ENCODE measurements around the gene ABLIM2.

ABLIM2 gene

DNA sequence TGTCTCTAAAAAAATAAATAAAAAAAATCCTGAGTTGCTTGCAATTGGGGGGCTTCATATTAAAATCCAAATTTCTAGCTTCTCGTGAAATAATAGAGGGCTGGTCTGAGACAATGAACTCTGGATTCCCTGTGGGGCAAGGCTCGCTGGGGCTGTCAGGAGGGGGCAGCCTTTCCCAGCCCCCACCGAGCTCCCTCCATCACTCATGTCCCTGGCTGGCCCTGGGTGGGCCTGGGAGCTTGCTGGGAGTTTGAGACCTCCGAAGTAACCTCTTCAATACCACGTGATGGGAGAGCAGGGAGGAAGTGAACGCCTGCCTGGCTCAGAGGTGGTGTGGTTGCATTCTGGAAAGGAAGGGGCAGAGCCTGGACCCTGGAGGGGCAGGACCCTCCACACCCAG lies 164.9 kb downstream of the ABLIM2 start:
- no peak for DNase-seq

DNA sequence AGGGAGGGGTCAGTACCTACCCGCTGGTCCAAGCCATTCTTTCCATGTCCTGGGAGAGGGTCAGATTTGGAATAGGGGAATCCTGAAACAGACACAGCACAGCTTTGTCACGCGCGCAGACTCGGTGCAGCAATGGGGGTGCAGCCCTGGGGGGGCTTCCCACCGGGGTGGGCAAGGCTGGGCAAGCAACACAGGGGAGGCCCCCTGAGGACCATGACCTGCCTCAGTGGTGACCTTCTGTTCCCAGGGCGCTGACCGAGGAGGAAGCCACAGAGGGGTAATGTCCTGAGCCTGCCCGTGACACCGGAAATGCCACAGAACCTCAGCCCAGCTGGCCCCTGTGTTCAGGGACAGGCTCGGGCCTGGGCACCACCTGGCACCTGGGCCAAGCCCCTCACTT lies 165.8 kb downstream of the ABLIM2 start:
- no peak for DNase-seq

DNA sequence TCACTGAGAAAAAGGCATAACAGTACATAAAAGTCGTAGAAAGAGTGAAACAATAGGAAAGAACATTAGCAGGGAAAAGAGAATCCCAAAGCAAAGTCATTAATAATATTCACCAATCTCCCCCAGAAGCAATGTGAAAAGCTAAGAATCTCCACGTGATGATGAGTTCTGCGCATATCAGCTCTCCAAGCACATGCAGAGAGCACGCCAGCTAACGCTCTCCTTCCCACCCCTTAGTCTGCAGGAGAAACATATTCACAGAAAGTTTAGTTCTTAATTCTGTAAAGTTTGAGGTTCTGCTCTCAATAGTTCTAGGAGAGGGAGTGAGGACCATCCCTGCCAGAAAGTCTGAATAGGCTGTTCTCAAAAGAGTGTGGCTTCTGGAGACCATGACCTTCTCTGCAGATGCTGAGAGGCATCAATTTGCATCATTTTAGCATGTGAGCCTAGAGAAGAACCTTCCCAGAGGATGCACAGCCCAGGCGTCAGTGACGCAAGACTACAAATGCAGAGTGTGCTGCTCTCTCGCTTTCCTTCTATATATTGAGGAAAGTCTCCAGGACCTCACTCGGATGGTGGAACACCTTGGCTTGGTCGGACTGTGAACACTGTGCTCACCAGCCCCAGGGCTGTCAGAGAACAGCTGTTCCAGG lies 167.7 kb downstream of the ABLIM2 start:
- no peak for DNase-seq

DNA sequence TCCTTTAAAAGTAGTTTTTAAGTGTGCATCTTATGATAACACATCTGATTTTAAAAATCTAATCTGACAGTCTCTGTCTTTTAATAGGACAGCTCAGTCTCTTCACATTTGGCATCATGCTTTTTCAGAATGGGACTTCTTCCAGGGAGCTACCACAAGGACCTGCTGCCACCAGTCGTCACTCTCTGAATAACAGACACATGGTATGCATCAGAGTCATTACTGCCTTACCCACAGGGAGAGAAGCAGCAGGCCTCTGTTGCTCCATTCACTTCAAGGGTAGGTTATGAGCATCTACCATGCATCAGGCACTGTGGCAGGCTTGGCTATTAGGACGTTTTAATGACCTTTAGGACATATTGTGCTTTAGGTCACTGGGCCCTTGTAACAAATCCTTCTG lies 169.0 kb downstream of the ABLIM2 start:
- no peak for DNase-seq

DNA sequence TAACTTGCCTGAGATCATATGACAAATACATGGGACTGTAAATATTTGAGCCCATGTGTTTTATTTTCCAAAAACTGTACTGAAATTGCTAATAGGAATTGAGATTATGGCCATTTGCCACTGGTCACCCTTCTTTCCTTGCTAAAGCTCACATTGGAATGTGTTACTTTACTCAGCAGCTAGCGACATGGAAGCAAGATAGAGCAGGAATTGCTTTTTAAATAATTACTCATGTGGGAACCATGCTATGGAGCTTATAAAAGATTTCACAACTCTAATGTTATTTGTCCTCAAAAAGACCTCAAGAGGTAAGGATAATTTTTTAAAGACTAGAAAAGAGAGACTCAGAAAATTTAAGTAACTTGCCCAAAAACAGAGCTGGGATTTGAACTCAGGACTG lies 170.2 kb downstream of the ABLIM2 start:
- no peak for DNase-seq

DNA sequence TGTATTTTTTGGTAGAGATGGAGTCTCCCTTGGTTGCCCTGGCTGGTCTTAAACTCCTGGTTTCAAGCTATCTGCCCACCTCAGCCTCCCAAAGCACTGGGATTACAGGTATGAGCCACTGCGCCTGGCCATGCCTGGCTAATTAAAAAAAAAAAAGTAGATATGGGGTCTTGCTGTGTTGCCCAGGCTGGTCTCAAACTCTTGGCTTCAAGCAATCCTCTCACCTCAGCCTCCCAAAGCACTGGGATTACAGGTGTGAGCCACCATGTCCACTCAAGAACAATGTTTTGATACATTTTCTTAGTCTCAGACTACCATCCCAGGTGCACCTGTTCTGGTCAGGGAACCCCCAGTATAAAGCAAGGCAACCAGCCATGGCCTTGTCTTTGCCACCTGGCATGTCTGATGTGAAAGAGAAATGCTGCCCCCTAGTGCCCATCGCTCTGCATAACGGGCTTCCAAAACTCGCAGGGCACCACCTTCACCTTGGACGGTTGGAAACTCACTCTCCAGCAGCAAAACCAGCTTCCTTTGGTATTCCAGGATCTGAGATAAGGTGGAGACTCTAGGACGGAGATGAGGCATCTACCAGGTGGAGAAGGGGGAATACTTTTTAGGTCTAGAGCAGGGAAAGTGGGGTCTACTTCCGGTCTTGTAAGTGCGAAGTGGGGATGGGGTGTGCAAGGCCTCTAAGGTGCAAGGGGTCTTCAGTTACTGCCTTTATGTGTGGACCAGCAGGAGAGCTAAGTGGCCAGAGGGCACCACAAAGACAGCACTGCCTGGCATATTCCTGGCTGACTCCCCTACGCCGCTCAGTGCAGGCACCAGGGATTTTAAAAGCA lies 171.2 kb downstream of the ABLIM2 start:
- peak; percentile 70 to 85 (median 82) for DNase-seq

DNA sequence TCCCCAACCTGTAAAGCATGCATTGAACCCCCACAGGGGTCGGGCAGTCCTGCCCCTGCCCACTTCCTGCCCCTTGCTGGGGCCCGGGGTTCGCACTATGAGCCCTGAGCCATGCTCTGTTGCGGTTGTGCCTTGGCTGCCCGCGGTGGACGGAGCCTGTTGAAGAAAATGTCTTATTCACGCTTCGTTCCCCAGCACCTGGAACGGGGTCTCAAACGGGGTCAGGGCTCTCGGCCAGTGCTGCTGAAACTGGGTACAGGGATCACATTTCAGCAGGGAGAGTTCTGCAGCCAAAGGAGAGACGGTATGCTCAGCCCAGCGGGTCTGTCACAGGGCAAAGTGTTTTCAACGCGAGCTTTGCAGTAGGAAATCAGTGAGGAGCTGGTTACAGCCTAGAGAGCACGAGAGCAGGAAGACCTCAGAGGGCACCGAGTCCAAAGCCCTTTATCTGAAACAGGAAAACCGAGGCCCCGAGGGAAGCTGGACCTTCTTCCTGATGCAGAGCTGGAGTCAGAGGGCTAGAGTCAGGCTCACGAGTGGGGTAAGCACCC lies 172.6 kb downstream of the ABLIM2 start:
- DNase-seq, result no peak

DNA sequence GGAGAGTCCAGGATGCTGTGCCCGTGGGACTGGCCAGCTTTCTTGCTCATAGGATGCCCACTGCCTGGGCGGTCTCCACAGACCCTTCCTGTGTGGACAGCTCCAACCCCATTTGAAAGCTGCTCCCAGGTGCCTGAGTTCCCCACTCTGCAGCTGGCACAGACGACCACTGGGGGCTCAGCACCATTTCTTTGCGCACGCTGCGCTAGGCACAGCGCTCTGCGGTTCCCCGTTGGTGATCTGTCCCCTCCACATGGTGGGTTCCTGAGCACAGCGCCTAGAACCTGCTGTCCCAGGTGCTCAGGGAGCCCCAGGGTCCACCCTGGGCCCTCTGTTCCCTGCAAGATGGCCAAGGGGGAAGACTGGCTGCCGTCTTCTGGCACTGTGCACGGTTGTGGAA lies 173.5 kb downstream of the ABLIM2 start:
- no peak for DNase-seq

DNA sequence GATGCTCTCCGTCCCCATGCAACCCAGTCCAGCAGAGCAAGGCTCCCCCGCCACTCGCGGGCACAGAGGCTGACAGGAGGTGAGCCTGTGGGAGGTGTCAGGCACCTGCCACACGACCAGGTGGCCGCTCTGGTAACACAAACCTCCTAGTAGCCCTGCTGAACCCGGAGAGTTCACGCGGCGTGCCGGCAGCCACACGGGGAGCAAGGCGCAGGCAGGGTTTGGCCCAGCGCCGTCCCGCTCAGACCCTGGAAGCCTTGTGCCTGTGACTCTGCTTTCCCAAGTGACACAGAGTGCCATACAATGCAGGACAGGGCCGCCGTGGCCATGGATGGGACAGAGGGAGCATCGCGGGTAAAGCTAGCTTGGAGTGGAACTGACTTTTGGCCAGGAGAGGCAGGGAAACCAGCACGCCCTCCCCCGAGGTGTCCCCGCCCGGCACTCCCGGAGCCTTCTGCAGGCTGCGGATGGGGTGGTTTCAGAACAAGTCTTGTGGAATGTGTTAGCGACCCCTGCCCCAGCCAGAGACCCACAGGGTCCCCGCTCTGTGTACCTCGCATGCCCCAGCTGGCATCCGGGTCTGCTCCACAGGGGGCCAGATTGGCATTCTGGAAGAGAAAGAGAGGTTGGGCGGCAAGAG lies 174.2 kb downstream of the ABLIM2 start:
- no peak for DNase-seq

DNA sequence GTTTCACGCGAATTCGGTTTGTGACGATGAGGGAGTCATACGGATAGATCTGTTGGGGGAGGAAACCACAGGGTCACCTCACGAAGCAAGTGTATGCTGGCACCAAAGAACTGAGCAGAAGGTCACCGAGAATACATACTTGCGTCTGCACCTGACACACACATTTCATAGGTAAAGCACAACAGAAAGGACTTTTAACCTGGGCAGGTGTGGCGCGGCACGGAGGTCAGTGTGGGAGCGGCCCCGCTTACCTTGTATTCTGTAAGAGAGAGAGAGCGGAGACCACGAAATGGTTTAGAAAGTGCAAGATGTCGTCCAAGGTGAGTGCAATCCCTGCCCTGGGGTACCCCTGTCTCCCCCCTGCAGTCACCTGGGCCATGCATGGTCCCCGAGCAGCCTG lies 175.3 kb downstream of the ABLIM2 start:
- no peak for DNase-seq

DNA sequence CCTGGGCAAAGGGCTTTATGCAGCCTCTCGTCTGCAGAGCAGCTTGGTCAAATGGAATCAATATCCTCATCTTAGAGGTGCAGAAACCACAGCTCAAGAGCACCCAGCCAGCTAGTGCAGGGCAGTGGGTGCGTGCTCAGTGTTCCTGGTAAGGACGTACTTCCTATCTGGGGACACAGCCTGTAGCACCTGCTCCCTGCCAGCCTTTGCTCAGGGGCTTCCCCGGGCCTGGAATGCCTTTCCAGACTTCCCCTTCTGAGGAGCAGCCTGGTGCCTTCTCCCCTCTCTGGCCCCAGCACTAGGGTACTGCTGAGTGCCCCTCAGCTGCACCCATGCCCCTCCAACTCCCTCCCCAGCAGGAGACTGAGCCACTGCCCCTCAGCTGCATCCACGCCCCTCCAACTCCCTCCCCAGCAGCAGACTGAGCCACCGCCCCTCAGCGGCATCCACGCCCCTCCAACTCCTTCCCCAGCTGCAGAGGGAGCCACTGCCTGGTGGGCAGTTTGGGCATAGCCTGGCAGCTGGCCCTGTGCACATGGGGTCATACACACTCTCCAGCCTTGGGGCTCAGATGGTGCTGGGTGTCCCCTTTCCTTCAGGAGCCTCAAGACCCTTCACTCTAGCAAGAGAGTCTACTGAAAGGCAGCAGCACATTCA lies 176.7 kb downstream of the ABLIM2 start:
- peak in 1 of 3 donors; percentile 15 for DNase-seq

DNA sequence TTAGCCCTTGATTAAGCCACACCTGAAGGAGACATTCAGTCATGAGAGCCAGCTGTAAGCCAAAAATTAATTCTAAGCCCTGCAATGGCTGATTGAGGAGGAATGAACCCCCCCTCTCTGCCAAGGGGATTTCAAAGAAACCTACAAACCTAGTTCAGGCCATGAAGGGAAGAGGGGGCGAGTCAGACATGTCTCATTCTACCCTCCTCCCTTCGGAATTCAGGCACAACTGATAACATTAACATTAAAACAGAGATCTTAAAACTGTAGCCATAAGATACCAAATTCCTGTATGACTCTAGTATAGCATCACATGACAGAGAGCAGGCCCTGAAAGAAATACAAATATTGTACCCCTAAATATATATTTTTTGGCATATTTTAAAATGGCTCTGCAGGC lies 178.6 kb downstream of the ABLIM2 start:
- DNase-seq, result no peak

DNA sequence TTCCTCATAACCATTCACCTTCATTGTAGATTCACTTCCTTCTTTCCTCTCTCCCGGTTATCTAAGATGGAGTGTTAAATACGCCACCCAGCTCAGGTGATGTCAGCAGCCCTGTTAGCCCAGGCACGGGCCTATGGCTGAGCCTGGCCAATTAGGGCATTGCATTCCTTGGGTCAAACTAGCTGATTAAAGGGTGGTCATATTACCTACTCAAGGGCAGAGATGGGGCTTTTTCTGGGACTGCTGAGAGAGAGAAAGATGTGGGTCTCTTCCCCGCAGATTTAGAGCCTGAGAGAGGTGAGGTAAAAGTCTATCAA lies 179.0 kb downstream of the ABLIM2 start:
- no peak for DNase-seq

DNA sequence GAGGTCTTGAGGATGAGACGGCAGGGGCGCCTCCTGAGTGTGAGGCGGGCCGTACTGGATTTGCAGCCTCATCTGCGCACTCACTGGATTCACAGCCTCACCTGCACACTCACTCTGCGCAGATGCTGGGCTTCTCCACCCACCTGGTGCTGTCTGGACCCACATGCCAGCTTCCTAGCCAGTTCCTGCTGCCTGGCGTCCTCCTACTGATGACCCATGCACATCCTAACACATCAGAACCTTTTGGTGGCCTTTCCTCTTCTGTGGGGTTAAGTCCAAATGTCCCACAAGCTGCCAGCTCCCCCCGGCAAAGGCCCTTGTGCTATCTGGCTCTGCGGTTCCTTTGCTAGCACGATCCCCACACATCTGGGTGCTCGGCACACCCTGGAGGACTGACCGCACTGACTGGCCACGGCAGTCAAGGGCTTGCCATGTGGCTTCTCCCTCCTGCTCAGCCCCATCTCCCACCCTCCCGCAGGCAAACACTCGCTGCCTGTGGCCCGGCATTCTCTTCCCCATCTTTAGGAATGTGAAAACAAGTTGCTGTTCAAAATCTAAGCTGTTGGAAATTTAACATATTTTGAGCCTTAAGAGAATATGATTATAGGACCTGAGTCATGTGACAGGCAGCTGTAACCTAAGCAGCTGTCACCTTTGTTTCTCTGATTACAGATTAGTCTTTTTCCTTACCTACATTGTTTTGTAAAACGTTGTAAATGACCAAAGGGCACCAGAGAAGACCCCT lies 179.5 kb downstream of the ABLIM2 start:
- DNase-seq, result no peak

DNA sequence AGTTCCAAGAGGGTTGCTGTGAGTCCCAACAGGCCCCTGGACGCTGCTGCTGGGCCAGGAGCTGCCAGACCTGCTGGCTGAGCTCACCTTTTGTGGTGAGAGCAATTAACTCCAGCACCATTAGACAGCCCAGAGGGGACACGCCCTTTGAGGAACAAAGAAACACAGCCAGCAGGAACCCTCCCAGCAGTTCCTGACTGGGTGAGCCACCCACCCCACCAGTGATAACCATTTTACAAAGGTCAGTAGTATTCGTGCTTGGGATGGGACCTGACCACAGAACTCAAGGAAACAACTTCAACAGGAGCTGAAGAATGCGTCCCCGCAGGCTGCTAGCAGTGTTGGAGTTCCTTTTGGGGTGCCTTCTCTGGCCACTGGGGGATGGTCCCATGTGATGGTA lies 180.1 kb downstream of the ABLIM2 start:
- no peak for DNase-seq

DNA sequence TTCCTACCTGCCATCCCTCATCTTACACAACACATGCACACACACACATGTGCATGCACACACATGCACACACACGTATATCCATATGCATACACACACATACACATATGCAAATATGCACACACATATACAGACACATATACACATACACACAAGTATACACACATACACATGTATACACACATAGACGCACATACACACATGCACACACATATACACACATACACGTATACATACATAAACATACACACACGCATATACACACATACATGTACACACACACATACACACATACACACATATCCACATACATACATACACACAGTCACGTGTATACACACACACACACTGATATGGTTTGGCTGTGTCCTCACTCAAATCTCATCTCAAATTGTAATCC lies 182.0 kb downstream of the ABLIM2 start:
- DNase-seq, result no peak

DNA sequence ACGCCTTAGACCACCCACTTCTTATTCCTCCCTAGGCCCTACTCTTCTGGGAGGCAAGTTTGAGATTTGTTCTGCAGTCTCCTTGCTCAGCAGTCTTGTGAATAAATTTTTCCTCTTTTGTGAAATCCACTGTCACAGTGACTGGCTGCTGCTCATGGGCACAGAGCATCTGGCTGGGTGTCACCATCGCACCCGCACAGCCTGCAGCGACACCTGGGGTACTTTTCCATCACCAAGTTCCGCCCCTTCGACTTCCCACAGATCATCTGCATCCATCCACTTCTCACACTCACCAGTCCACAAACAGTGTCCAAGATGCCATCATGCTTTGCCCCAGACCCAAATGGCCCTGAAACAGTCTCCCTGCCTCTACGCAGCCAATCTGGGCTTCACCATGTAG lies 182.6 kb downstream of the ABLIM2 start:
- DNase-seq, result no peak

DNA sequence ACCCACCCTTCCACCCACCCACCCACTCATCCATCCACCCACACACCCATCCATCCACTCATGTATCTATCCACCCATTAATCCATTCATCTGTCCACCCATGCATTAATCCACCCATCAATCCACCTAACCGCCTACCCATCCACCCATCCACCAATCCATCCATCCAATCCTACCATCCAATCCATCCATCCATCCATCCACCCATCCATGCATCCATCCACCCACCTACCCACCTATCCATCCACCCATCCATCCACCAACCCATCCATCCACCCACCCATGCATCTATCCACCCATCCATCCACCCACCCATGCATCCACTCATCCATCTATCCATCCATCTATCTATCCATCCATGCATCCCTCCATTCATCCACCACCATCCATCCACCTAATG lies 184.2 kb downstream of the ABLIM2 start:
- DNase-seq, result no peak

DNA sequence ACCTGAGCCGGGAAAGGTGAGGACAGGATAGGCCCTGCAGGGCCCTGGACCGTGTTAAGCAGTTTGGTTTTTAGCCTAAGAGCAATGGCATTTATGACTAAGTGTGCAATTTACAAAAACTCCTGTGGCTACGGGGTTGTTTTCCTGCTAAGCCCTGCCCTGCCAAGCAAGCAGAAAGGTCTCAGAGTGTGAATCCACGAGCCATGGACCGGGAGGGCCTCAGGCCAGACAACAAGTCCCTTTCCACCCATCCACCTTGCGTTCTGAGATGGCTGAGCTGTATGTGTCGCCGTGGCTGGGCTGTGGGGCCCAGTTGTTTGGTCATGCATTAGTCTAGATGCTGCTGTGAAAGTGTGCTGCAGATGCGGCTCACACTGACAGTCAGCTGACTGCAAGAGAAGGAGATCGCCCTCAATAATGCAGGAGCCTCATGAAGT lies 185.1 kb downstream of the ABLIM2 start:
- no peak for DNase-seq

DNA sequence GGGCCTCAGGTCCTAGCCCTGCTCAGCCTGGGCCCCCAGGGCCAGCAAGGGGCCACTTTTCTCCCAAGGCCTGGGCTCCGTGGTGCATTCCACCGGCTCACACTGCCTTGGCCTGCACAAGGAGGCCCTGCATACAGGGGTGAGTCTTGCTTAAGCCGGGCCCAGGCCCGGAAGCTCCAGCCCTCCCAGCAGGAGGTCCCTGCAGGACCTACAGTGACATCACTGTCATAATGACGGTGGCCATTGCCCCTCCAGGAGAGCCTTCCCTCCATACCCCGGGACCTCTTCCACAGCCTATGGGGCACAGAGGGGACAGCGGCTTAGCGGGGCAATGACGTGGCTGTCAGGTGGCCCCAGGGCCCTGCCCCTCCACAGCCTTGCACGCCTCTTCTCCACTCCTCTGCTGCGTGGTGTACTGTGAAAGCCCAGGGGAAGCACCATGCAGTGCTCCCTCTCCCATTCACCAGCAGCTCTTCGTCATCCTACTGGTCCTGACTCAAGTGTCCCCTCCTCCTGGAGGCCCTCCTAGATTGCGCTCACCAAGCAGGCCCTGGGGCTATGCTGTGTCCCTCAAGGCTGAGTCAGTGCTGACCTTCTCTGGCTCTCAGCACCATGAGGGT lies 186.6 kb downstream of the ABLIM2 start:
- no peak for DNase-seq

DNA sequence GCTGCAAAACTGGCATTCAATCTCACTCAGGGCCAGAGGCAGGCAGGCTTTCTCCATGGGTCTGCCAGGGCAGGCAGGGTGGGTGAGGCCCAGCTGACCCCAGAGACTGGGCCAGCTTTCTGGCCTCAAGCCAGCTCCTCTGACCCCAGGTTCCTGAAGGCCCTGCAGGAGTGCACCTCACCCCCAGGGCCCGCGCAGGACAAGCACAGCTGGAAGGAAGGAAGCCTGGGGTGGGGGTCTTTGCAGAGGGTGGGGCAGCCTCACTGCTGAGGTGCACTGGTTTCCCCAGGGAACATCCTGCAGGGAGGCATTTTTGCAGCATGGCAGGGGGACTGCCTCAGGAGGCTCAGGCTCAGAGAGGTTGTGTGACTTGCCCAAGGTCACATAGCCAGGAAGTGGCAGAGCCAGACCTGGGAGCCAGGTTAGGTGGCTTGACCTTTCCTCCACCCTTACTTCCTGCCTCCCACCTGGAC lies 187.4 kb downstream of the ABLIM2 start:
- DNase-seq, result no peak

DNA sequence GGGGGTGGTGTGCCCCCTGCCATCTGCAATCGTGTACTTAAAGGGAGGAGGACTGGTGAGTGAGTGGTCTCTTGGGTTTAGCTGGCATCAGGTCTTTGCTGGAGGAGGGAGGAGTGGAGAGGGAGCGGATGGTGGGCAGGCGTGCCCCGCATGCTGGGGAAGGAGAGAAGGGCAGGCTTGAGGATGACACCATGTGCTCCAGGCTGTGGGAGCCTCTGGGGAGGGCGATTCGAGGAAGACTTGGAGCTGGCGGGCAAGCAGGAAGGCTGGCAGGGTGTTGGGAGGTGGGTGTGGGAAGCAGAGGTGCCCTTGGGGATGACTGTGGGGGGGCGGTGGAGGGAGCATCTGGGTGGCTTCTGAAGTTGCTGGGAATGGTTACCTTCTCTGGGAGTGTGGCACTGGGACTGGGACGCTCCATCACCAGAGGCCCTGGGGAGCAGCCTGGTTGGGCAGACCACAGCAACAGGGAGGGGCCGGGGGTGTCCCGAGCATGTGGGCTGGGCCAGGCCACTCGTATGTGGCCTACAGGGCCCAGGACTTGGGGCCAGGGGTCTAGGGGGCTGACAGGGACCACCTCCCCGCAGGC lies 188.2 kb downstream of the ABLIM2 start:
- no peak for DNase-seq
